SIG-M5 treated with dmso at 0.1 percent for 504 hours (cell line): ENCODE measurements around the gene RETREG1.
"Not testable (repeated sequence)": the region's sequence is repeated elsewhere in the genome, so short reads cannot be mapped to it uniquely, and the experiment has no call there.

Experiments used
- DNase-seq: peaks from one replicate; lab custom pipeline; 2025; ENCODE audit not compliant: unreplicated experiment; lab: John Stamatoyannopoulos, UW

The RETREG1 gene

DNA sequence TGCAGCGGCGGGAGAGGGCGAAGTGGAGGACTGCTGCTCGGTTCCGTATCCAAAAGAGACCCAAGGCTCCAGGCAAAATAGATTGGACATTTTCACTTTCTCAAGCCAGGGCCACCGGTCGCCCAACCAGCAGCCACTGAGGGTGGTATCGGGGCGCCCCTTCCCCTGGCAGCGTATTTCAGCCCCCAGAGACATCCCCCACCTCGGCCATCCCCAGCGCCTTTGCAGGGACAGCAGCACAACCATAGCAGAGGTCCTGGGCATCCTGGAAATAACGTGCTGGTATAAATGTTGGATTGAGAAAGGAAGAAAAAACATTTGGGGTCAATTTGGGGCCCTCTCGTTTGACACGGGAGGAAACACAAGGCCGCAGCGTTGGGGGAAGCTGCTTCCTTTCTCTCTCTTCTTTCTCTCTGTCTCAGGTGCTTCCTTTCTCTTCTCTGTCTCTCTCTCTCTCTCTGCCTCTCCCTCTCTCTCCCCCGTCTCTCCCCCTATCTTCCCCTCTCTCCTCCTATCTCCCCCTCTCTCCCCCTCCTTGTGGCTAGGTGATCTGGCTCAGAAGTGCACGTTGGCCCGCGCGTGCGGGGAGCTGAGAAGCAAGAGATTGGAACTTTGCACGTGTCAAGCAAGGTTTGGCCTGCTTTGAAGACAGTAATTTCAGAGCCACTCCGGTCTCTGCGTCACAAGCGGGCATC is 624 bp upstream of the RETREG1 start:
- no peak for DNase-seq

DNA sequence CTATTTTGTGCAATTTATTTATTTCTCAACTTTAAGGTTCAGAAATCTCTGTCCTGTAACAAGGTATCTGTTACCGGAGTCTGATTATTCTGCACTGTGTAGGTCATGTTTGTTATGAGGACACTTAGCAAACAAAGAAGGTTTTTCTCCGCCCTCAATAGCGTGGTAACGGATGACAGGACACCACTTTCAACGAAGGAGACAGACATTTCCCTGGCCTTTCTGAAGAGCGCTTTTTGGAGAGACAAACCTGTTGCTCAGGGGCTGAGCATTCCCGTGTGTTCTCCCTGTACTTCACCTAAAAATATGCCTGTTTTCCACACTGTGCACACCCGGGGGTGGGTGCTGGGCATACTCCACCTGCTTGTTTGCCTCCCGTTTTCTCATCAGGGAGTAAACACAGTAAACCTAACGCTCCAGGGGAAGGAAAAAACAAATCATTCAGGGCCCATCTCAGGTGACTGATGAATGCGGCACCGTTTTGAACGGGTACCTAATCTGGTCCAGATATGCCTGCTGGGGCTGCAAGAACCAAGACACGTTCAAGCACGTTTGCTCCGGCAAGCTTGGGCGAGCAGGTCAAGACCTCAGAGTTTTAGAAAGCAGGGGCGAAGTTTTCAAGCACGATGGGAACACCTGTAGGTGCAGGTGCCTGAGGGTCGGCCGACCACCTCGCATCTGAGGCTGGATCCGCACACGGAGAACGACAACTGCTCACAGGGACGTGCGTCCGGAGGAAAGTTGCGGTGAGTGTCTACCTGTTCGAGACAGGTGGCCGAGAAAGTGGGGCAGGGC is 859 bp downstream of the RETREG1 start:
- DNase-seq, result no peak

DNA sequence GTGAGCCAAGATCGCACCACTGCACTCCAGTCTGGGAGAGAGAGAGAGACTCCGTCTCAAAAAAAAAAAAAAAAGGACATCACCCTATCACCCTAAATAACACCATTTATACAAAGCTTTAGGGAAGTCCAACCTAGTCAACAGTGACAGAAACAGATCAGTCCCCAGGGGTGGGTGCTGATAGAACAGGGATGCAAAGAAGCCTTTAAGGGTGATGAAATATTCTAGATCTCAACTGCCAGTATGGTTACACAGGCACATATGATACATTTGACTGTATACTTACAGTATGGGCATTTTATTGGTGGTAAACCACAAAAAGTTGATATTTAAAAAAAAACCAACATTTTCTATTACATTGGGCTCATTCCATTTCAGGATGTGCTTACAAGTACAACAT is 4.8 kb downstream of the RETREG1 start:
- DNase-seq, result peak; percentile 72

DNA sequence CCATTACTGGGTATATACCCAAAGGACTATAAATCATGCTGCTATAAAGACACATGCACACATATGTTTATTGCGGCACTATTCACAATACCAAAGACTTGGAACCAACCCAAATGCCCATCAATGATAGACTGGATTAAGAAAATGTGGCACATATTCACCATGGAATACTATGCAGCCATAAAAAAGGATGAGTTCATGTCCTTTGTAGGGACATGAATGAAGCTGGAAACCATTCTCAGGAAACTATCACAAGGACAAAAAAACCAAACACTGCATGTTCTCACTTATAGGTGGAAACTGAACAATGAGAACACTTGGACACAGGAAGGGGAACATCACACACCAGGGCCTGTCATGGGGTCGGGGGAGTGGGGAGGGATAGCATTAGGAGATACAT is 5.9 kb downstream of the RETREG1 start:
- DNase-seq, result not testable (repeated sequence)

DNA sequence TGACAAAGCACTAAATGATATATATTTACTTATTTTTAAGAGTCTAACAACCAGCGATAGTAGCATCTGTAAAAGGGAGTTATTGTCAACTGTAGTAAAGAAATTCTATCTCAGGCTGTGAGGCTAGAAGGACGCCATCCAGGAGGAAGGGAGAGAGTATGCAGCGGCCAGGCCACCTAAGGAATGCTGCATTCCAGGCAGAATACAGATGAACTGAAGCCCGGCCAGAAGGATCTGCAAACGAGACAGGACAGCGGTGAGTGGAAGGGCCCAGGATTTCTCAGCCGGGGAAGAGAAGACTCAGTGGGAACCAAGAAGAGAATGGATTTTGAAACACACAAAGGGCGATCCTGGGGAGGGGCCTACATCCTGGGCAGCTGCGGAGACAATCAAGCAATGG is 7.4 kb downstream of the RETREG1 start:
- no peak for DNase-seq

DNA sequence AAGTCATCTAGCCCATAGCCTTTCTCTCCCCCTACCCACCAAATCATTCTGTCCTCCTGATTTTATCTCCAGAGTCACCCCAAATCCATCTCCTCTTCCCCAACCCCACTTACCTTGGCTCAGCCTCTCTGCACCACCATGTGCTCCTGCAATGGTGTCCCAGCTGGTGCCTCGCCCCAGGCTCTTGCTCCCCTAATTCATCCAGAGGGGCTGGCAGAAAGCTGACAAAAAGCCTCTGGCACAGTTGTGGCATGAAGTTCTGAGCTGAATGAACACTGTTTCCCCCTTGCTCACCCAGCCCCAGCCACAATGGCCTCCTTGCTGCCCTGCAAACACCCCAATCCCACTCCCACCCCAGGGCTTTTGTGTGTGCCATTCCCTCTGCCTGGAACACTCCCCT is 10.2 kb downstream of the RETREG1 start:
- DNase-seq, result no peak

DNA sequence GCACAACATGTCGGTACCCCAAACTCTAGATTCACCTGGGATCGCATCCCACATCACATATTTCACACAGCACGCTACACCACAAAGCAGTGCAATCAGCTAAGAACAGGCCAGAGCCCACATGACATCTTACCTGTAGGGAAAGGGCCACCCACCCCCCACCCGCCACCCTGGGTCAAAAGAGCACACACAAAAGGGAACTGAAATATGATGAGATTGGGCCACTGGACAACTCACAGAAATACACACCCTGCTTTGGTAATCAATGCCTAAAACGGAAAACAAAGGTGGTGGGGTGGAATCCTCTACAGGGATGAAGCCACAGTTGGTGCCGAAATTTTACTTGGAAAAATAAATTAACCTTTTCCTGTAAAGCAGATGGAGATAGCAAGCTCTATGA is 13.1 kb downstream of the RETREG1 start:
- no peak for DNase-seq

DNA sequence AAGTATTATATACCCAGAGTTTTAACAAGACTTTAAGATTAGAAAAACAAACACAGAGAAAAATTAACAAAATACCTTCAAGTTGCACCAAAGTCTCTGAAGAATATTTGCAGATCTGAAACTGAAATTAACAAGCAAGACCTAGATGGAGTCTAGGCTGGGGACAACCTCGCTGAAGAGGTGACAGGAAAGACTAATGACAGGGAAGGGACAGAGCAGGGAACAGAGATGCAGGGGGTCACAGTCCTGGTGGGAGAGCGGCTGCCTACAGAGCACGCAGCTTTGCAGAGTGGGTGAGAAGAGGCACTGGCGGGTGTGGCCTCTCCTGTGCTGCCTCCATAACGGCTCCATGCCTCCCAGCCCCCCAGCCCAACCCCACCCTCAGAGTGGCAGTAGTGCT is 13.5 kb downstream of the RETREG1 start:
- DNase-seq, result no peak

DNA sequence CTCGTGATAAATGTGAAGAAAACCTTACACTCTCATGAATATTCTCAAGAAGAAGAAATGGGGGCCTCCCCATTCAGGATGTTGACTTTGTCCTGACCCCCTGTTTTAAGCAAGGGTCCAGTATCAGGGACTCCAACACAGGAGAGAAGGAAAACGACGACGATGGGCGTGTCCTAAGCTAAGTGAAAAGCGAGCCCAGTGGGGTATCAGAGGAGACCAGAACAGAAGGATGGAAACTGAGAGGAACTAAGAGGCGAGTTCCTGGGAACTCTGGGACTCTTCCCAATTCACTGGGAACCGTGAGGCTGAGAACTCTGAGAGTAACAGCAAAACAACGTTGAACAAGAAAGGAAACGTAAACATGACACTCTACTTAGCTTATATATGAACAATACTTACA is 14.6 kb downstream of the RETREG1 start:
- no peak for DNase-seq

DNA sequence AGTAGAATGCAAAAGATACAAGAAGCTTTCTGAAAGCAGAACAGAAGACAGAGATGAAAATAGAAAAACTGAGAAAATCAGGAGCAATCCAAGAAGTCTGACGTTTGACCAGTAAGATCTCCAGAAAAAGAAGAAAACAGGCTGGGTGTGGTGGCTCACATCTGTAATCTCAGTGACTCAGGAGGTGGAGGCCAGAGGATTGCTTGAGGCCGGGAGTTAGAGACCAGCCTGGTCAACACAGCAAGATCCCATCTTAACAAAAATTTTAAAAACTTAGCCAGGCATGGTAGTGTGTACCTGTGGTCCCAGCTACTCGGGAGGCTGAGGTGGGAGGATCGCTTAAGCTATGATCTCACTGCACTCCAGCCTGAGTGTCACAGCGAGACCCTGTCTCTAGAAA is 15.9 kb downstream of the RETREG1 start:
- no peak for DNase-seq

DNA sequence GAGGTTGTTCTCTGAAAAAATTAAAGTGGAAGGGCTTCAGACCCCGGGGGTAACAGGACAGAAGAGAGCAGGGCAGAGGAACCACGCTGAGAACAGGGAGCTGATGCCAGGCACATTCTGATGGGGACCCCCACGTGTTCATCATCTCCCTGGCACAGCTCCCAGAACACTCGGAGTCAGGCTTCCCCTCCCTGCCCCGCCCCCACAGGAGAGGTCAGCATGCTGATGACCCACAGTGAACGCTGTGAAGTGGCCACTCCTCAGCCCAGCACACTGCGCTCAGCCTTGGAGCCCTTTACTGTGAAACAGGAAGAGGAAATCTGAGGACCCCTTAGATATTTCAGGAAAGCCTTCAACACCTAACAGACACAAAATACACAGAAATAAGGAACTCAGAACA is 16.4 kb downstream of the RETREG1 start:
- no peak for DNase-seq

DNA sequence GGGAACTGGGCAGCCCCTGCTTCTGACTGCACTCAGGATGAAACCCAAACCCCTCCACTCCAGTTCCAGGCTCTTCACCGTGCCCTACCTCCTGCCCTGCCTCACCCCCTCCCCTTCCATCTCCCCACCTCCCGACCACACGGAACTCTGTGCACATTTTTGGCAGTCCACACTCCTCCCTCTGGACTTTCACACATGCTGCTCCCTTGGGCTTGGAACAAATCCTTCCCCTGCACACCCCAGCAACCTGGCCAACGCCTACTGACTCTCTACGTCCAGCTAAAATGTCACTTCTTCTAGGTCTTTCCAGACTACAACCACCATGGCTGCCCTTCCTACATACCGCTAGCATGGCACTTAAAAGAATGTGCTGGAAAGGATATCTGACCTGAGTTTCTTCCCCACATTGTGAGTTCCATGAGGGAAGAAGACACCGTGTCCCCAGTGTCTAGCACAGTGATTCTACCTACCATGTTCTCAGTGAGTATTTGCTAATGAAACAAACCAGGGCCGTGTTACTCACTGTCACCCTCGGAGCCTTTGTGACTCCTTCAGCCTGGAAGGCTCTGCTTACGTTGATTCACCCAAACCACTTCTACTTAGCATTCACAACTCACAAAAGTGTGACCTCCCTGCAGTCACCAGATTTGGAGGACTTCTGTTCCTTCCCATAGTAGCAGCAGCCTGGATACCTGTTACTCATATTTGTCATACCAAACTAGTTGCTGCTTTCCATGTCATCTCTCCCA is 18.7 kb downstream of the RETREG1 start:
- no peak for DNase-seq

DNA sequence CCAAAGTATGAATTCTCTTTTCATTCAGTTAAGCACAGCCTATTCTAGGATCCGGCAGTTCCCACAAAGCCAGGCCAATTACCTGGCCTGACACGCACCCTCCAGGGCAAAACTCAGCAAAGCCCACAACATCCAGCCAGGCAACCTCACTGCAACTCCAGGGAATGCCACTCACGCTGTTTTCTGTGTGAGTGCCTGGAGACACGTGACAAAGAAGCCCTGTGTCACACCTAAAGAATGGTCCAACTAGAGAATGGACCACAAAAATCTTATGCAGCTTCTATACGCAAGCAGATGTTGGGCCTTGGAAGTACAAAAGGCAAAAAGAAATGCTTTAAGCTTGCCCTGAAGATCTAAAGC is 20.2 kb downstream of the RETREG1 start:
- no peak for DNase-seq

DNA sequence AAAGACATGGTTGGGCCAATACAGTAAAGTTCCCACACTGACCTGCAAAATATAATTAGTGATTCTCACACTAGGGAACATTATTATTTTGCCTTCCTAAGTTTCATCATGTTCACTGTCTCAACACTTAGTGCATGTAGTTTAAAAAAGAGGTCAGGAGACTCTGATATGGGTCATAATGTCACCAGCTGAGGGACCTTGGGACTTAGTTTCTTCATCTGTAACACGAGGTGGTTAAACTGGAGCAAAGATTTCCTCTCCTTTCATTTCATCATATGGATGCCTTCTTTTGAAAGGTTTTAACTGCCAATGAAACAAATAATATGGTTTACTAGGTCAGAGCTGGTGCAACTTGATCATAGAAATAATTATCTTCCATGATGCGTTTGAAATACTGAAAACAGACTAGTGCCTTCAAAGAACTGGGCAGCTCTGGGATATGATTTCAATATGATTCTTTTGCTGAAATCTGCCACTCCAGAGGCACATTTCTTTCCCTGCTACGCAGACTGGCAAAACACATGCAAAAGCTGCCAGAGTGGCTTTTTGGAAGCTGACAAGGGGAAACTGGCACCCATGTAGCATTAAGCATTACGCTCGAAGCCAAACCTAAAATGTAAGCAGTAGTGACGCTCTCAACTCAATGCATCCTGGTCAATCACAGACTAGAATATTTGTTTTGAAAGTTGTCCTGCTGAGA is 20.8 kb downstream of the RETREG1 start:
- no peak for DNase-seq

DNA sequence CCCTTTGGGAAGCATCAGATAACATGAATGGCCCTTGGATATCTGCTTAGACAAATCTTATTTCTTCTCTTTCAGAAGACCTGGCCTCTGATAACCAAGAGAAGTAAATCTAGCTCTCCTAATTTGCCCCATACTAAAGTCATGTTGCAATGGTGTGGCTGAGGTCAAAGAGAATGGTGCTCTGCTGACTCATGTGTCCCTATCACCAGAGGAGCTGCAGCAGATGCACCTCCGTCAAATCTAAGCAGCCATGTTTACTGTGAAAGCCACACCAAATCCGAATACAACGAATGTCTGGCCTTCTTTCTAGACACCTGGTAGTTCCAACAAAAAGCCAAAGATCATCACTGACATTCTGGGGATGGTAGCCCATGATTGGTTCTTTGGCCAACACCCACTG is 23.2 kb downstream of the RETREG1 start:
- DNase-seq, result no peak

DNA sequence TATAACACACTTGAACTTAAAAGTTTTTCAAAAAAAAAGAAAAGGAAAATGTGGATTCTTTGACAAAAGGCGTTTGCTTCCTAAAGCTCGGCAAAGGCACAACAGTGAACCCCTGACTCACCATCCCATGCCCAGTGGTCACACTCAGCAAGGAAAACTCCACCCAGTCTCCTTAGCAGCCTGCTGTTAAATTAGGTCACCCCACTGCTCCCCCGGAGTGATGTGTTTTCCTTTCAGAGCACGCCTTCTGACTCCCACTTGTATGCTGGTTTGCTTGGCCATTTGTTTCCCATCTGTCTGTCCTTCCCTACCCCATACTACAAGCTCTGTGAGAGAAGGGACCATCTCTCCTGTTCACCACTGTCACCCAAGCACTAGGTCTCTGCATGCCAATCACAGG is 23.8 kb downstream of the RETREG1 start:
- DNase-seq, result no peak

DNA sequence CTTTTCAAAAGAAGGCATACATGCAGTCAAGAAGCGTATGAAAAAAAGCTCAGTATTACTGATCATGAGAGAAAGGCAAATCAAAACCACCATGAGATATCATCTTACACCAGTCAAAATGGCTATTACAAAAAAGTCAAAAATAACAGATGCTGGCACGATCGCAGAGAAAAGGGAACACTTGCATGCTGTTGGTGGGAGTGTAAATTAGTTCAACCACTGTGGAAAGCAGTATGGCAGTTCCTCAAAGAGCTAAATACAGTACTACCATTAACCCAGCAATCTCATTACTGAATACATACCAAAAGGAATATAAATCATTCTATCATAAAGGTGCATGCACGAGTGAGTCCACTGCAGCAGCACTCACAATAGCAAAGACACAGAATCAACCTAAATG is 24.5 kb downstream of the RETREG1 start:
- DNase-seq, result no peak

DNA sequence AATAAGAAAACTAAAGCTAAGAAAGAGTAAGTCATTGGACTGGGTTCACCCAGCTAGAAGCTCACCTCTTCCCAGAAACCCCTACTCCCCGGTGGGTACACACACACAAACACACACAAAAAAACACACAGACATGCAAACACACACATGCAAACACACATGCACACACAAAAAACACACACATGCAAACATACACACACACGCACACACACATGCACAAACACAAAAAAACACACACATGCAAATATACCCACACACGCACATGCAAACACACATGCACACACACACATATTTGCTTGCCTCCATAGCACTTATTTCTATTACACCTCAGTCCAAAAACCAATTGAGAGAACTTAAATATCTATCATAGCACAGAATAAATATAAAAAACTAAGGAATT is 26.1 kb downstream of the RETREG1 start:
- no peak for DNase-seq

DNA sequence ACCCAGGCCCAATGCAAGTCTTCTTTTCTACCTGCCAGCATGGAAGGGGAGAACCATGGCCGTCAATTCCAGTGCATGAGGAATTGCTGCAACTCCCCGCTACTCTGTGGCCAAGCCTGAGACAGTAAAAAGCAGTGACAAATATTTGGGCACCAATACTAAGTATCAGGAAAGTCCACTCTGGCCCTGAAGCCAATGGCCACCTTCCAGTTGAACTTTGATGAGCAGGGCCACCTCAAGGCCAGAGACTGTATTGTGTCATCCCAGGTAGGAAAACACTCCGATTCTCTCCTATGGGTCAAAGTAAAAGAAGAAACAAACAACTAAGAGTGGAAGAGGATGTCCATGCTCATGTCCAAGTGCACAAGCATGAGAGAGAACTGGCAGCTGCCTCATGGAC is 27.1 kb downstream of the RETREG1 start:
- DNase-seq, result no peak

DNA sequence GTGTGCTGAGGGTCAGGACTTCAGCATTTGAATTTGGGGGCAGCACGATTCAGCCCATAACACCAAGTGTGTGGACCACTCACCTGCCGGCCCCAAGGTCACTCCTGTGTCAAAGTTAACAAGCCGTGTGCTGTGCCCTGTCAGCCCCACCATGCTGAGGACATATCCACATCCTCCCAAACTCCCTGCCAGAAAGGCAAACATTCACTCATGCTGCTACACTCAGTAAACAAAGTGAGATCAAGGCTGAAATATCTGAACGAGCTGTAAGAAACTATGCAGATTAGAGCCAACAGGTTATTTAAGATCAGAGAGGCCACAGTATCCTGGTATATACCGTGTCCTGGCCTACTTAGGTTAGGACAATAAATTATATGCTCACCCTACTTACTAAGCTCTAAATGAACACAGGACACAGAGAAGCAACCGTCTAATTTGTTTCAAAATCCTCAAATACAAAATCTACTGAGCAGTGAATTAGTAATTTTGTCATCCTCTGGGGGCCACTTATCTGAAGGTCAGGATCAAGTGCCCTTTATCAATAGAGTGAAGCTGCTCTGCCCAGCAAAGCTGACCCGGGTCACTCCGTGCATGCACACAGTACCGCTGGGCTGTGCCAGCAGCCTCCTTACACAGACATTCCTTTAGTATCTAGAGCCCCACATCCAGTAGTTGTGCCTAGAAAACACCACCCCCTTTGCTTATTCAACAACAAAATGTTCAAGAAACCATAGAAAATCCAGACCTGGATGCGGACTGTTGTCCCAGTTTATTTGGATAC is 28.2 kb downstream of the RETREG1 start:
- no peak for DNase-seq

DNA sequence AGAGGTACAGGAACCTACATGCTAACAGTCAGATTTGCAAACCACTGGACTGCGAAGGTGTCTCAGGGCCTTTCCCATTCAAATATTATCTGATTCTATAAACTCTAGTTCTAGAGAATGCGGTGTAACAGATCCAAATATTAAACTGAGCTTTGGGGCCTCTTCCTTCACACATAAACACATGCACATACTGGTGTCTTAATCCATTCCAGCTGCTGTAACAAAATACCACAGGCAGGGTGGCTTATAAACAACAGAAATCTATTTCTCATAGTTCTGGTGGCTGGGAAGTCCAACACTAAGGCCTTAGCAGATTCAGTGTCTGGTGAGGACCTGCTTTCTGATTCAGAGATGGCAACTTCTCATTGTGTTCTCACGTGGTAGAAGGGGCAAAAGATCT is 30.2 kb downstream of the RETREG1 start:
- DNase-seq, result no peak
